ENCODE data around the gene PVR.

The PVR gene

GRCh38 chr19:44626048-44626624 lies 17.6 kb upstream of the PVR start:
- no peak overlapping the region for H3K4me3 ChIP-seq (ENCODE audit: low read depth, low read length)
- no peaks in the 10 kb centered on the region for H3K4me1 ChIP-seq (ENCODE audit: control insufficient read depth, insufficient read depth, low read length)
- H3K36me3 ChIP-seq (ENCODE audit: control insufficient read depth in 2 of 2, insufficient read depth in 1 of 2, low read length in 2 of 2), result no peaks in the 10 kb centered on the region
- POLR2A ChIA-PET, result interaction anchor here (0.6 to 2.6 kb wide), 2 partner anchors 17 to 49 kb away, joined by 3 to 9 read pairs; partner anchors contain the start of gene PVR
- no peak for TF ChIP-seq OSR2 (tag by site-specific recombination; IDR thresholded peaks at IDR 0.05)
- CTCF ChIA-PET, result interaction anchor here (0.8 to 1.3 kb wide), 4 partner anchors 31 to 69 kb away, joined by 3 to 5 read pairs (median 4); no protein-coding TSS in a partner anchor
- H3K9me3 ChIP-seq (ENCODE audit: control insufficient read depth, insufficient read depth, low read depth, low read length), result no peaks in the 10 kb centered on the region
- no peak overlapping the region for H3K27ac ChIP-seq (ENCODE audit: extremely low read depth, low read depth, low read length)

GRCh38 chr19:44627631-44628030 lies 16.1 kb upstream of the PVR start:
- TF ChIP-seq BCL6B (tag by site-specific recombination; IDR thresholded peaks at IDR 0.05) (no peak), GLI2 (tag by site-specific recombination; IDR thresholded peaks at IDR 0.05; ENCODE audit: borderline replicate concordance, low read depth) (no peak), ZNF518A (tag by site-specific recombination; conservative IDR thresholded peaks at IDR 0.05; ENCODE audit: low read depth) (no peak), ZNF76 (tag by site-specific recombination; IDR thresholded peaks at IDR 0.05; ENCODE audit: borderline replicate concordance, low read depth) (no peak), ZNF510 (tag by site-specific recombination; IDR thresholded peaks at IDR 0.05; ENCODE audit: insufficient replicate concordance) (no peak), ZNF426 (tag by site-specific recombination; IDR thresholded peaks at IDR 0.05) (no peak), ZNF473 (tag by site-specific recombination; IDR thresholded peaks at IDR 0.05) (no peak), ZNF530 (tag by site-specific recombination; IDR thresholded peaks at IDR 0.05; ENCODE audit: low read depth) (no peak), ZNF19 (tag by site-specific recombination; IDR thresholded peaks at IDR 0.05; ENCODE audit: low read depth) (no peak), ZNF10 (tag by site-specific recombination; IDR thresholded peaks at IDR 0.05) (no peak), REPIN1 (tag by site-specific recombination; IDR thresholded peaks at IDR 0.05; ENCODE audit: low read depth) (no peak), ZNF654 (tag by site-specific recombination; IDR thresholded peaks at IDR 0.05; ENCODE audit: low read depth) (no peak), ZBTB21 (tag by site-specific recombination; IDR thresholded peaks at IDR 0.05) (no peak), ZNF423 (tag by site-specific recombination; IDR thresholded peaks at IDR 0.05) (no peak)
- TF ChIP-seq, protein P1, sequence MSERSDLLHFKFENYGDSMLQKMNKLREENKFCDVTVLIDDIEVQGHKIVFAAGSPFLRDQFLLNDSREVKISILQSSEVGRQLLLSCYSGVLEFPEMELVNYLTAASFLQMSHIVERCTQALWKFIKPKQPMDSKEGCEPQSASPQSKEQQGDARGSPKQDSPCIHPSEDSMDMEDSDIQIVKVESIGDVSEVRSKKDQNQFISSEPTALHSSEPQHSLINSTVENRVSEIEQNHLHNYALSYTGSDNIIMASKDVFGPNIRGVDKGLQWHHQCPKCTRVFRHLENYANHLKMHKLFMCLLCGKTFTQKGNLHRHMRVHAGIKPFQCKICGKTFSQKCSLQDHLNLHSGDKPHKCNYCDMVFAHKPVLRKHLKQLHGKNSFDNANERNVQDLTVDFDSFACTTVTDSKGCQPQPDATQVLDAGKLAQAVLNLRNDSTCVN (tag by site-specific recombination; optimal IDR thresholded peaks at IDR 0.05), result no peak
- TF ChIP-seq, protein P2, sequence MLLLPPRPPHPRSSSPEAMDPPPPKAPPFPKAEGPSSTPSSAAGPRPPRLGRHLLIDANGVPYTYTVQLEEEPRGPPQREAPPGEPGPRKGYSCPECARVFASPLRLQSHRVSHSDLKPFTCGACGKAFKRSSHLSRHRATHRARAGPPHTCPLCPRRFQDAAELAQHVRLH (tag by site-specific recombination; IDR thresholded peaks at IDR 0.05), result no peak
- ChIA-PET POLR2A (interaction anchor here (0.6 to 2.6 kb wide), 2 partner anchors 16 to 72 kb away, joined by 3 to 9 read pairs; partner anchors contain the start of gene PVR), CTCF (interaction anchor here (1.4 kb wide), 1 partner anchor 9 kb away, joined by 3 read pairs; no protein-coding TSS in a partner anchor)
- Histone ChIP-seq H3K27ac (ENCODE audit: extremely low read depth, low read depth, low read length) (no peak overlapping the region), H3K4me1 (ENCODE audit: control insufficient read depth, insufficient read depth, low read length) (no peaks in the 10 kb centered on the region), H3K36me3 (ENCODE audit: control insufficient read depth in 2 of 2, insufficient read depth in 1 of 2, low read length in 2 of 2) (no peaks in the 10 kb centered on the region), H3K4me3 (ENCODE audit: low read depth, low read length) (no peak overlapping the region), H3K9me3 (ENCODE audit: control insufficient read depth, insufficient read depth, low read depth, low read length) (no peaks in the 10 kb centered on the region)

All from HEK293 (cell line).